HG03460 (cell line): ENCODE data around the gene LCOR.
"Not testable (repeated sequence)": the region's sequence is repeated elsewhere in the genome, so short reads cannot be mapped to it uniquely, and the experiment has no call there.

Experiments used
- ATAC-seq: cut with Tn5 transposase; IDR thresholded peaks from one replicate; pipeline ENCODE4 v1.9.1; 2021; ENCODE audit not compliant: unreplicated experiment

LCOR gene

DNA sequence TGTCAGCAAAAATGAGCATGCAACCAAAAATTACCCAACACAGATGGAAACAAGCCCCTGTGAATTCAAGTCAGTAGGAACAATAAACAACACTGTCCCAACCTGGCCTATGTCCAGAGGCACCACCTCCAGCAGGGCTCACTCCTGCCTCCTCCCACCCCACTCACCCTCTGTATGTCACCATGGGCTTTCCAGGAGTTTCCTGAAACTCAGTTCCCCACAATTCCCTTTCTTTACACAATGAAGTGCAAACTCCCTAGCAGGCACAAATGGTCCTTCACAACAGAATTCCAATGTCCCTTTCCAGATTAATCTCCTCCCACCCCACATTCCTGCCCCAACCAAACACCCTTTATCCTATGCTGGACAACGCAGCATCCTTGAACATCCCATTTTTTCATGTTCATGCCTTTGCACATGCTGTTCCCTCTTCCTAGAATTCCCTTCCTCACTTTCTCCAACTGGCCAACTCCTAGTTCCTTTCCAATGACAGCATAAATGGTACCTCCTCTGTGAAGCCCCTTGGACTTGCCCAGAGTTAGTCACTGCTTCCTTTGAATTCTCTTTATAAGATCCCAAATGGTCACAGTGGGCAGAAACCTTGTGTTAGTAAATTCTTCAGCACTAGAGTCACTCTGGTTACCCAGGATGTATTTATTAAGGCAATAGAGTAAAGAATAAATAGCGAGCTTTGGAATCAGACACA lies 196.2 kb downstream of the LCOR start:
- ATAC-seq, result no peak

DNA sequence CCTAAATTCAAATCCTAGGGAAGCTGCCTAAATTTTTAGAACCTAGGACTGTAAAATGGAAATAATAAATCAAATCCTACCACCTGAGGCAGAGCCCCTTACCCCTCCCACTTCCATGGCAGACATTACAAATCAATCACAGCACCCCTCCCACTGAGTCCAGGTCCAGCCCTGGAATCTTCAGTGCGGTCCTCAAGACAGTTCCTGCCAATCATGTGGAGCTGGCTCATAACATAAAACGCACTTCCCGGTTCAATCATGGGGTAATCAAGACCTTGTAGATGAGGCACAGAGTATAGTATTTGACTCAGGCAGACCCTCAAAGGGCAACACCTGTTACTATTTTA lies 196.7 kb downstream of the LCOR start:
- ATAC-seq, result no peak

DNA sequence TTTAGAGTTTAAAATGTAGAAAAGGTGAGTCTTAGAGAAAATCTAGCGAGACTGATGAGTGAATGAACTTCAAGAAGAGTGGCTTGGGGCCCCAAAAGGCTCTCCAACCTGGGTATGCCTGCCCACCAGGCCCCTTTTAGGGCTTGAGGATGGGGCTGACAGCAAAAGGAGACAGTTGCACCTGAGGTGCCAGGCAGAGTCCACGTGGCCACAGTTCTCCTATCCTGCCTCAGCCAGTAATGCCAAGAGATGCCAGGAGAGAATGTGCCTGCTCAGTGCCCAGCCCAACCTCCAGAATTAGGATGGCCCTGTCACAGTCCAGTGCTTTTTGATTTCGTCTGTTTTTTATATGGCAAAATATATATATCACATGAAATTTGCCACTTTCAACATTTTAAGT lies 197.2 kb downstream of the LCOR start:
- no peak for ATAC-seq

DNA sequence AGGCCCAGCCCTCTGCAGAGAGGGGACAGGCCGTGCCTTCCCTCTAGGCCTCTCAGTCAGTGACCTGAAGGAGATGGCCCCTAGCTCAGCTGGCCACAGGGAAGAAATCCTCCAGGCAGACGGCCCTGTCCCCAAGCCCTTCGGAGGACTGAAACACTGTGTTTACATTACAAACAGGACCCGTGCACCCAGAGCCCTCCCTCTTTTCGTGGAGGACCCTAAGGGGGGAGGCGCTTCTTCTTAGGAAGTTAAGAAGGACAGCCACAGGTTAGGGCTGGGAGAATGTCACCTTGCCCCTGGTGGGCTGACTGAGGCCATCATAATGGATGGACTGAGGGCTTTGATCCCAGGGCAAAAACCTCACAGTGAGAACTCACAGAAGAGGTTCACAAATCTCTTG lies 198.8 kb downstream of the LCOR start:
- no peak for ATAC-seq

DNA sequence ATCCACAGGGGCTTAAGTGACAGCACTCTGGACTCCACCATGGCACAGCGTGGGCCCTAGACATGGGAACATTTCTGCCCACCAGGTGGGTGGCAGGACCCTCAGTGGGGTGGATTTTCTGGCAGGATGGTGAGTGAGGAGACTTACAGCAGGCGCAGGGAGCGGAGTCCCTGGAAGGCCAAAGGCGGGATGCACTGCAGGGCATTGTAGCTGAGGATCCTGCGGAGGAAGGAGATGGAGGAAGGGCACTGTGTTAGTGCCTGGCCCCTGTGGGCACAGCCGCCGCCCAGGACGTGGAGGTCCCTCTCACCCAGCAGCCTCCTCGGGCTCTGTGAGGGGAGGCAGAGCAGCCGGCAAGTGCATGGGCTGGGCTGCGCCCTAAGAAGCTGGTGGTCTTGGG lies 199.4 kb downstream of the LCOR start:
- ATAC-seq, result no peak

DNA sequence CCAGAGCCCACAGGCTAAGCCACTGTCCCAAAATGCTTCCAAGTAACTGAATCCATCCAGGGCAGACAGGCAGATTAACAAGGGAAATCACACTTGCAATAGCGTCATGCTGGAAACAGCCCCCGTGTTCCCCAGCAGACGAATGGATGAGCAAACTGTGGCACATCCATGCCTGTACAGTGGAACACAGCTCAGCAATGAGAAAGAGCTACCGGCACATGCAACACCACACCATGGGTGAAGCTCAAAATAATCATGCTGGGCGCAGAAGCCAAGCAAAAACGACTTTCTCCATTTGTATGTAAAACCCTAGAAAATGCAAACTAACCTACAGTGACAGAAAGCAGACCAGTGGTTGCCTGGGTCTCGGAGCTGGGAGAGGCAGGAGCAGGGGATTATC lies 200.5 kb downstream of the LCOR start:
- no peak for ATAC-seq

DNA sequence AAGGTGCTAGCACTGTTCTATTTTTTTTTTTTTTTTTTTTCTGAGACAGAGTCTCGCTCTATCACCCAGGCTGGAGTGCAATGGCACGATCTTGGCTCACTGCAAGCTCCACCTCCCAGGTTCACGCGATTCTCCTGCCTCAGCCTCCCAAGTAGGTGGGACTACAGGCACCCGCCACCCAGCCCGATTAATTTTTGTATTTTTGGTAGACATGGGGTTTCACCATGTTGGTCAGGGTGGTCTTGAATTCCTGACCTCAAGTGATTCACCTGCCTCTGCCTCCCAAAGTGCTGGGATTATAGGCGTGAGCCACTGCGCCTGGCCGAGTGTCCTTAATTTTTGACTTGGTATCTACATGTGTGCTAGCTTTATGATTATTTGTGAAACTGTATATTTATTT lies 201.7 kb downstream of the LCOR start:
- not testable (repeated sequence) for ATAC-seq

DNA sequence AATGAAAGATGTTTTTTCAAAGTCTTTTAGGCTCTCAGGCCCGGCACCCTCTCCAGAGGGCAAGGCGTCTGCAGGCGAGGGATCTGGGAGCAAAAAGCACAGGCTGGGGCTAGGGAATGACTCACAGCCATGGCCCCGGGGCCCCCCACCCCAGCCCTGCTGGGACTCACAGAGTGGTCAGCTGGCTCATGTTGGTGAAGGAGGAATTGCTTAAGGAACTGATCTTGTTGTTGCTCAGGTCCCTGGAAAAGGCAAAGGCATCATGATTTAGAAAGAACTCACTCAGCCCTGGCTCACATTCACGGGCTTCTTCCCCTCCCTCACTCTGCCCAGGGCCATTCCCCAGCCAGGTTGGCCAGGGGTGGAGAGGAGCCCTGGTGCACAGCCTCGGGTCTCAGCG lies 202.2 kb downstream of the LCOR start:
- ATAC-seq, result no peak

DNA sequence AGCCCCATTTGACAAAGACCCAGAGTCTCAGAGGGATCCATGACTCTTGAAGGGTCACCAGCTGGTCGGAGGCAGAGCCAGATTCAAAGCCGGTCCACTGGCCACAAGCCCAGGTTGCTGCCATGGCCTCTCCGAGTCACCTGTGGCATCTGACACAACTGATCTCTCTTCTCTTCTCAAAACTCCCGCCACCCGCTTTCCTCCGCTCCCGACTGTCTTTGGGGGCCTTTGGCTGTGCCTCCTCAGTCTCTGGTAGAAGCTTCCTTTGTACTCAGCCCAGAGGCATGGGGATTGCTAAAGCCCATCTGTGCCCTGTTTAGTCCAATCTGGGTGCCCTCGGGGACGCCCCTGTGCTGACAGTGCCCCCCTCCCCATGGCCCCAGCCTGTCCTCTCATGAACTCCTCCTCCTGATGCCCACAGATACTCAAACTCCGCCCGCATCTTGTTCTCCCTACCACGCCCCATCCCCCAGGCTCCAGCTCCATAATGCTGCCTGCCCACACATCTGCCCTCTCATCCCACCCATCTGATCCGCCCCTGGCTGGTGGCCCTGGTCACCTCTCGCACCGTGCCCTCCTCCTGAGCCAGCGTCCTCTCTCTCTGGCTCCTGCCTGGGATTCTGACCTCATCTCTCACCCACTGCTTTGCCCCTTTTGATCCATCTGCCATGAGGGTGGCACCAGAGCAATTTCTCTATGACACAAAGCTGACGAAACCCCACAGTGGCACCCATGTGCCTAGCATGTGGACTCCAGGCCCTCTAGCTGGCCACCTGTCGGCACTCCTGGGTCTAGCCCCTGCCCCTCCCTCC lies 203.1 kb downstream of the LCOR start:
- no peak for ATAC-seq

DNA sequence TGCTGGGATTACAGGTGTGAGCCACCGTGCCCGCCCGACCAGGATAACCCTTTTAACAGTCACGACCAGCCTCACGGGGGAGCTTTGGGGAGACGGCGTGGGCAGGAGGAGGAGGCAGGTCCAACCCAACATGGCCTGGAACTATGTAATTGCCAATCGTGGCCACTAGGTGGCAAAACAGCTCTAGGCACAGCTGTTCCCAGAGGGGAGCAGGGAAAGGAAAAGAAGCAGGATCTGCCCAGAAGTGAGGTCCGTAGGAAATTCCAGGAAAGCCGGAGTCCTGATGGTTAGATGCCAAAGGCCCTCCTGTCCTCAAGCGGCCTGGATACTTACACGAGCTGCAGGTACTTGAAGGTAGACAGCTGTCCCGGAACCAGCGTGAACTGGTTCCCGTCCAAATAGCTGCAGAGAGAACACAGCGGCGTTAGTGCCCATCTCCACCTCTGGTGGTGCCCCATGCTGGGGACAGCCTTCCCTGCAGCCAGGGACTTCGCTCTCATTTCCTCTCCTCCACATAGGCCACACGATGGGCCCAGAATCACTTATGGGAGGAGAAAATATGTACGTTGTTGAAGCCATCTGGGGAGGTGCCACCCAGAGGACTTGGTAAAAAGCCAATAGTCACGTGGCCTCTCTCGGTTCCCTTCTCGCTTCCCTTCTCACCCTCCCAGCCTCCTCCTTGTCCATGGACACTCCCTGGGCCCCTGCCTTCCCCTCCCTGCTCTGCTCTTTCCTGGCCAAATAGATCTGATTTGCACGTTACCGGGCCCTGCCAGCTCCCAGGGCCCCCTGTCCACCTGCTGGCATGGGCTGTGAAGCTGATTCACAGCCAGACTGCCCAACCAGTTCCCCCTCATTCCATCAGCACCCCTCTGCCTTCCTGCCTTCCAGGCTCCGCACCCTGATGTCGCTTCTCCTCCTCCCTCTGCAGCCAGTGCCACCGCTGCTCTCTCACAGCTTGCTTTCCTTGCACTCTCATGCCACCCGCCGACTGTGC lies 205.6 kb downstream of the LCOR start:
- ATAC-seq, result peak; percentile 59

DNA sequence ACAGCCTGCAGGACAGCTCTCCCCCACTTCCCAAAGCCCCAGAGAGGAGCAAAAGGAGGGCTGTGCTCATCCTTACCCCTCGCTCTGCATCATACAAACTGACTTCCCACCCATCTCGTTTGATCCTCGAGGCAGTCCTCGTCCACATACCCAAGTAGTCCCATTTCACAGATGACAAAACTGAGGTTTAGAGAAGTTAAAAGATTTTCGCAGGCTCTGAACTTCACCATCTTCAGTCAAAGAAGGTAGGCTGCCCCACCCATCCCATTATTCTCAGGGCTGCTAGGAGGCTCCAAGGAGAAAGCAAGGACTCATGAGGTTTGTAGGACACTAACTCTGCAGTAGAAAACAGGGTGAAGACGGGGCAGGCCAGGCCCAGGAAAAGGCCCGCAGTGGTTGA lies 206.6 kb downstream of the LCOR start:
- ATAC-seq, result no peak

DNA sequence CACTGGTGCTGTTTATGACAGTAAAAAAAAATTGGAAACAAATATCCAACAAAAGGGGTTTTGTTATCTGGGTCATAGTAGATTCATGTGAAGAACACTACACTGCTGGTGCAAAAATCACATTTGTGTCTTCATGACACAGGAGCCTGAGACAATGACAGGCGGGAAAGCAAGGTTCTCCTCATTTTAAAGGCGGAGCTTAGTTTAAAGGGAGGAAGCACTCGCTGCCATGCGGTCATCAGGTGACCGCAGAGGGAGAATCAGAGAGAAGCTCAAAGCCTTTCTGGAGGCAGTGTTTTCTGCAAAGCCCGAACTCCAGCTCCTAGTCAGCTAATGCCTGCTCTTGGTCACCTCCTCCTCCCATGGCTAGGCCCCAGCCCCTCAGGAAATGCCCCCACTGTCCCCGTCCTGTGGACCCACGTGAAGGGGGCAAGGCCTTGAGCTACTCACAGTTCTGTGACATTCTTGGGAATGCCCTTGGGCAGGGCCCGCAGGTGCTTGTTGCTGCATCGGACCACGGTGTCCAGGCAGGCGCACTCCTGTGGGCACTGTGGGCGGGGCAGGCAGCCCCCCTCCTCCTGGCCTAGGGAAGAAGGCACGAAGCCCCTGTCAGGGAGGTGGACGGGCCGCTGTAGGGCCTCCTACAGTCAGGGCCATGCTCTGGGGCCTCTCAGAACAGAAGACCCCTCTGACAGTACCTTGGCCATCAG lies 207.6 kb downstream of the LCOR start:
- ATAC-seq, result no peak

DNA sequence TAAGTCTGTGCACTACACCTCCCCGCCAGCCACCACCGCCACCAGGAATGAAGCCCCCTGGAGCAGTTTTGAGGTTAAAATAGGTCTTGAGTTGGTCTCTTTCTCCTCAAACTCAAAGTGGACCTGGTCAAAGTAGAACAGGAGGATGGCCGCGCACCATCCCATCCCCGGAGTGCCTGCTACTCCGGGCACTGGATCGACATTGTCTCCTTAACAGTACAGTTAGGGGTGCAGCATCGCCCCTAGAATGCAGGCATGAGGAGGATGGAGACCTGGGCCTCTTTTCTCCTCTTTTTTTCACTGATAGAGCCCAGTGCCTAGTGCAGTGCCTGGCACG lies 208.1 kb downstream of the LCOR start:
- no peak for ATAC-seq

DNA sequence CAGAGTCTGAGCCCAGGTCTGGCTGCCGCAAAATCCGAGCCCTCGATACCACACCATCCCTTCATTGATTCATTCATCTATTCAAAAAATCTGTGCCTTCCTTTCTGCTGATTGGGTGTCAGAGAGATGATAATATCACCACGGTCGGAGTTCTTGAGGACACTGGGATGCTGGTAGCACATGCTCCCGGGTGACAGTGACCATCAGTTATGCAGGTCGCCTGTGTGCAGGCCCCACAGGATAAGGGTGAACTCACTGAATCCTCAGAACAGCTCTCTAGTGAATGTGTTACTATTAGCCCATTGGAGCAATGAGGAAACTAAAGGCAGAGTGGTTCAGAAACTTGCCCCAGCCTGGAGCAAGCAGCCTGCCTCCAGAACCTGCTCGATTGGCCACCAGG lies 208.6 kb downstream of the LCOR start:
- no peak for ATAC-seq

DNA sequence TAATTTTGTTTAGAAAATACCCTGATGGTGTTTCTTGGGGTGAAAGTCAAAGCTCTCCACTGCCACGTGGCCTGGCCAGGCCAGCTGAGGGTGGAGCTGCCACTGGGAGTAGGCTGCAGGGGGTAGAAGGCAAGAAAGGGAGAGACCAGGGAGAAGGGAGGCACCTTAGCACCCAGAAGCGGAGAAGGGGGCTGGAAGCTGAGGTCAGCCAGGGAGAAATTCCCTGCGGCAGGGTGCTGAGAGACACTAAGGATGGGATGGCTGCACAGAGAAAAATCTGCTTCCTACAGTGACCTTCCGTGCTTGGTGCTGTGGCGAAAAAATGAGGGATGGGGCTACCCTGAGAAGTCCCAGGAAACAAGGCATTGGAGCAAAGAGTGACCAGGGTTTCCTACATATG lies 210.0 kb downstream of the LCOR start:
- ATAC-seq, result no peak

DNA sequence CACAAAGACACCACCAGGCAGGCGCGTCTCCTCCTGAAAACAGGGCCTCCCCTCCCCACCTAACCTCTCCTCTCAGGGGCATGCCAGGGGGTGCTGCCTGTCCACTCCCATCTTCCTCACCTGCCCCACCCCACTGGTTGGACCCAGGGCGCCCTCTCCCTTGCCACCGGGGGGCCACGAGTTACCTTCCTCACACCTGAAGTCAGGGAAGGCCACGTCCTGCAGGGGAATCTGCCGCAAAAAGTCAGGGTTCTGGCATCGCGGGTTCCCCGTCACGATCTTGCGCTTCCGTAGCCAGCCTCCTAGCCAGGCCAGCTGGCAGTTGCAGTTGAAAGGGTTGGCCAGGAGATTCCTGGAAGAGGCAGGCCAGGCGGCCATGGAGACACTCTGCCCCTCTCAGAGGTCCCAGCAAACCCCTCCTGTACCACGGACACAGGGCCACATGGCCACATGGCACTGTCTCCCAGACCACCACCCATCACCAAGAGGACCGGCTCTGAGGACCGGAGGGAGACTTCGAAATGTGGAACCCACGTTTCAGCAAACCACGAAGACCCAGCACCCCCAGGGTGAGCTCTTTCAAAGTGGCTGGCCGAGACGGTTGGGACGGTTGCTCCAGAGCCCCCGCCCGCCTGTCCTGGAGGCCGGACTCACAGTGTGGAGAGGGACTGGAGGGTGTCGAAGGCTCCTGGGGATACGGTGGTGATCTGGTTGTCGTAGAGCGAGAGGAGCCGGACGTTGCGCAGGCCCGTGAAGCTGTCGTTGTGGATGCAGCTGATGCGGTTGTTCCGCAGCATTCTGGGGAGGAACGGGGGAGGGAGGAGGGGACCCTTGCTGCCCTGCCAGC lies 210.8 kb downstream of the LCOR start:
- ATAC-seq, result no peak

DNA sequence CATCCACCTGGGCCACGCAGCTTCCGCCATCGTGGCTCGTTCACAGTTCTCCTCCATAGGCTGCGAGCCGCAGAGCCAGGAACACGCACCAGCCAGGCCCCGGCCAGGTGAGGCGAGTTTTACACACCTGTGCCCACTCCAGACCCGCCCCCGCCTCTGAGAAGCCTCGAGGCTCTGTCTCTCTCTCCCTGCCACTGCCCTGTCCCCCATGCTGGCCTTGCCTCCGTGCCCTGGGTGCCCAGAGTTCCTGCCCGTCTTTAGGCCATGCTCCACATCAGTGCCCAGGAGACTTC lies 211.4 kb downstream of the LCOR start:
- ATAC-seq, result no peak
